Skeletal muscle satellite cell (primary cell): ENCODE results near the gene KCNT1.

Experiments
- H3K27me3 ChIP-seq: 2 replicates; pipeline ENCODE4 v1.7.0; 2013; ENCODE audit warnings: low read length; ENCODE audit not compliant: control insufficient read depth, insufficient read depth
- H3K36me3 ChIP-seq: 2 replicates; pipeline ENCODE4 v1.7.0; 2013; ENCODE audit warnings: mild to moderate bottlenecking, control low read depth, low read length; ENCODE audit not compliant: insufficient read depth
- H3K4me1 ChIP-seq: 2 replicates; pipeline ENCODE4 v1.7.0; 2013; ENCODE audit warnings: low read length; ENCODE audit not compliant: control insufficient read depth, insufficient read depth
- H3K4me2 ChIP-seq: 2 replicates; pipeline ENCODE4 v1.7.0; 2013; ENCODE audit warnings: mild to moderate bottlenecking, low read length
- H3K4me3 ChIP-seq: 2 replicates; pipeline ENCODE4 v1.7.0; 2013; ENCODE audit warnings: low read length
- H3K9ac ChIP-seq: 2 replicates; pipeline ENCODE4 v1.7.0; 2013; ENCODE audit warnings: mild to moderate bottlenecking, low read depth, low read length, moderate library complexity
- H3K9me3 ChIP-seq: replicated peaks from 2 replicates; pipeline ENCODE4 v1.7.0; 2013; ENCODE audit warnings: mild to moderate bottlenecking, control low read depth, low read length

KCNT1 gene

GRCh38 chr9:135714242-135715055, 12.5 kb downstream of the KCNT1 start:
- Histone ChIP-seq H3K36me3 (no peaks in the 10 kb centered on the region), H3K4me1 (peaks cover 4% of the 10 kb centered on the region), H3K27me3 (peaks cover 53% of the 10 kb centered on the region), H3K4me3 (no peak overlapping the region), H3K9me3 (no peaks in the 10 kb centered on the region), H3K9ac (no peak overlapping the region), H3K4me2 (no peak overlapping the region)

GRCh38 chr9:135715056-135715595, 13.1 kb downstream of the KCNT1 start:
- Histone ChIP-seq H3K36me3 (no peaks in the 10 kb centered on the region), H3K4me1 (peaks cover 4% of the 10 kb centered on the region), H3K4me3 (no peak overlapping the region), H3K9ac (no peak overlapping the region), H3K4me2 (no peak overlapping the region), H3K27me3 (peaks cover 49% of the 10 kb centered on the region), H3K9me3 (no peaks in the 10 kb centered on the region)

- no peak overlapping the region for H3K4me2 ChIP-seq
- no peak overlapping the region for H3K4me3 ChIP-seq
- peaks cover 40% of the 10 kb centered on the region for H3K27me3 ChIP-seq
- no peaks in the 10 kb centered on the region for H3K9me3 ChIP-seq
- no peaks in the 10 kb centered on the region for H3K36me3 ChIP-seq
- no peak overlapping the region for H3K9ac ChIP-seq
- H3K4me1 ChIP-seq: peaks cover 4% of the 10 kb centered on the region
Observed at GRCh38 chr9:135716045-135716444, 14.1 kb downstream of the KCNT1 start.

GRCh38 chr9:135717410-135717809, 15.4 kb downstream of the KCNT1 start:
- no peak overlapping the region for H3K9ac ChIP-seq
- no peak overlapping the region for H3K4me3 ChIP-seq
- peaks cover 4% of the 10 kb centered on the region for H3K4me1 ChIP-seq
- no peaks in the 10 kb centered on the region for H3K36me3 ChIP-seq
- H3K9me3 ChIP-seq: no peaks in the 10 kb centered on the region
- no peak overlapping the region for H3K4me2 ChIP-seq
- H3K27me3 ChIP-seq: peaks cover 27% of the 10 kb centered on the region

- no peaks in the 10 kb centered on the region for H3K9me3 ChIP-seq
- no peak overlapping the region for H3K9ac ChIP-seq
- peaks cover 4% of the 10 kb centered on the region for H3K4me1 ChIP-seq
- no peak overlapping the region for H3K4me2 ChIP-seq
- H3K27me3 ChIP-seq: peaks cover 15% of the 10 kb centered on the region
- H3K4me3 ChIP-seq: no peak overlapping the region
- H3K36me3 ChIP-seq: no peaks in the 10 kb centered on the region
Observed at GRCh38 chr9:135718616-135719015, 16.6 kb downstream of the KCNT1 start.

- no peak overlapping the region for H3K4me3 ChIP-seq
- H3K4me2 ChIP-seq: no peak overlapping the region
- H3K27me3 ChIP-seq: peaks cover 12% of the 10 kb centered on the region
Observed at GRCh38 chr9:135719472-135719871, 17.5 kb downstream of the KCNT1 start.

GRCh38 chr9:135722365-135722764, 20.4 kb downstream of the KCNT1 start:
- H3K27me3 ChIP-seq: peaks cover 2% of the 10 kb centered on the region
- no peaks in the 10 kb centered on the region for H3K9me3 ChIP-seq
- no peak overlapping the region for H3K4me2 ChIP-seq
- peaks cover 4% of the 10 kb centered on the region for H3K4me1 ChIP-seq
- no peaks in the 10 kb centered on the region for H3K36me3 ChIP-seq
- H3K4me3 ChIP-seq: no peak overlapping the region
- H3K9ac ChIP-seq: no peak overlapping the region

More at GRCh38 chr9:135719472-135719871, 17.5 kb downstream of the KCNT1 start:
- H3K36me3 ChIP-seq: no peaks in the 10 kb centered on the region
- no peaks in the 10 kb centered on the region for H3K9me3 ChIP-seq
- H3K4me1 ChIP-seq: peaks cover 4% of the 10 kb centered on the region
- H3K9ac ChIP-seq: no peak overlapping the region

- Histone ChIP-seq H3K4me3 (no peak overlapping the region), H3K9me3 (no peaks in the 10 kb centered on the region), H3K4me2 (no peak overlapping the region), H3K27me3 (peaks cover 6% of the 10 kb centered on the region), H3K4me1 (no peaks in the 10 kb centered on the region), H3K9ac (no peak overlapping the region), H3K36me3 (no peaks in the 10 kb centered on the region)
Observed at GRCh38 chr9:135724186-135724787, 22.3 kb downstream of the KCNT1 start.

GRCh38 chr9:135726138-135726853, 24.3 kb downstream of the KCNT1 start:
- peaks cover 10% of the 10 kb centered on the region for H3K27me3 ChIP-seq
- no peaks in the 10 kb centered on the region for H3K36me3 ChIP-seq
- H3K4me2 ChIP-seq: no peak overlapping the region

GRCh38 chr9:135727257-135727875, 25.4 kb downstream of the KCNT1 start:
- H3K4me3 ChIP-seq: no peak overlapping the region
- H3K4me2 ChIP-seq: no peak overlapping the region
- no peaks in the 10 kb centered on the region for H3K36me3 ChIP-seq
- peaks cover 10% of the 10 kb centered on the region for H3K27me3 ChIP-seq
- H3K4me1 ChIP-seq: no peaks in the 10 kb centered on the region
- no peak overlapping the region for H3K9ac ChIP-seq
- no peaks in the 10 kb centered on the region for H3K9me3 ChIP-seq

More at GRCh38 chr9:135726138-135726853, 24.3 kb downstream of the KCNT1 start:
- Histone ChIP-seq H3K9me3 (no peaks in the 10 kb centered on the region), H3K9ac (no peak overlapping the region), H3K4me3 (no peak overlapping the region), H3K4me1 (no peaks in the 10 kb centered on the region)
